ENCODE results near the gene OVCA2.
"Not testable (repeated sequence)": the region's sequence is repeated elsewhere in the genome, so short reads cannot be mapped to it uniquely, and the experiment has no call there.

OVCA2 gene

GRCh38 chr17:2041561-2042389 is at the start of gene OVCA2:
OVCA2 (plus strand) TSS chr17:2042022; CDS start chr17:2042048, 26 bp downstream.
- peak; percentile 89 for DNase-seq

GRCh38 chr17:1992541-1992940 is 49.3 kb upstream of the OVCA2 start:
- DNase-seq = no peak

GRCh38 chr17:1994707-1995106 is 47.1 kb upstream of the OVCA2 start:
- DNase-seq = no peak

DNA sequence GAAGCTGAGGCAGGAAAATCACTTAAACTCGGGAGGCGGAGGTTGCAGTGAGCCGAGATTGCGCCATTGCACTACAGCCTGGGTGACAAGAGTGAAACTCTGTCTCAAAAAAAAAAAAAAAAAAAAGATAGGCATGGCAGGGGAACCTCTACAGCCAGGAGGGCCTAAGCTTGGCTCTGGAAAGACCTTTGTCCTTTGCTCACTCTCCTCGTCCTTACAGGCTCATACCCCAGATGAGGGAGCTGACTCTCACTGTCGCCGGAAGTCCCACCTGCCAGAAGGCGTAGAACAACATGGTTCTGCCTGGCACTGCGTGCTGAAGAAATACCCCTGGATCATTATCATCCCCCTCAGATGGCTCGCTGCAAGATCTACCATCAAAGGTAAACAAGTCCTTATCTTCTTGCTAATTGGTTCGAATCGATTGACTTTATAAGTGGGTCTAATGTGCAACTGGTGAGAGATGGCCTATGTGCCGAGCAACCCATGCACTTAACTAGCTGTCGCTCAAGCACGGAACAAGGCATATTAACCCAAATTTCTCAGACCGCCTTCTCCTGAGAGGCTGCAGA is 46.4 kb upstream of the OVCA2 start:
- DNase-seq = no peak

- DNase-seq = no peak
These were observed 45.7 kb upstream of the OVCA2 start for GRCh38 chr17:1995907-1996799.

DNA sequence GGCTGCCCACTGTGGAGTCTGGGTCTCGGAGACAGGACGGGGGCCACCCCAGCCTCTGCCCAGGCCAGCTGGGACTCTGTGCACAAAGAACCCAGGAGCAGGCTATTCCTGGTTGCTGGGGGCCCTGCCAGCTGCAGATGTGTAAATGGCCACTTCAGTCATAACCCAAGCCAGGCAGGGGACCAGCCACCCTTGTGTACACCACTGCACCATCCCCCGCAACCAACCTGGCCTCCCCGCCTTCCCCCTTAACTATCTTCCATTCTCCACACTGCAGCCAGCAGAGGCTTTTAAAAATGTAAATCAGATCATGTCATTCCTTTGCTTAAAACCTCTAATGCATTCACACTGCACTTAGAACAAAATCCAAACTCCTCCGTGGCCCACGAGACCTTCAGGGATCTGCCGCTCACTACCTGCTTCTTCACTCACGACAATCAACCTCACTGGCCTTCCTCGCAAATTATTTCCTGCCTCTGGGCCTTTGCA is 45.0 kb upstream of the OVCA2 start:
- no peak for DNase-seq

- DNase-seq = no peak
These were observed 44.4 kb upstream of the OVCA2 start for GRCh38 chr17:1997289-1997926.

- no peak for DNase-seq
These were observed 43.7 kb upstream of the OVCA2 start for GRCh38 chr17:1997927-1998742.

- peak; percentile 19 for DNase-seq
These were observed 42.1 kb upstream of the OVCA2 start for GRCh38 chr17:1999557-2000251.

DNA sequence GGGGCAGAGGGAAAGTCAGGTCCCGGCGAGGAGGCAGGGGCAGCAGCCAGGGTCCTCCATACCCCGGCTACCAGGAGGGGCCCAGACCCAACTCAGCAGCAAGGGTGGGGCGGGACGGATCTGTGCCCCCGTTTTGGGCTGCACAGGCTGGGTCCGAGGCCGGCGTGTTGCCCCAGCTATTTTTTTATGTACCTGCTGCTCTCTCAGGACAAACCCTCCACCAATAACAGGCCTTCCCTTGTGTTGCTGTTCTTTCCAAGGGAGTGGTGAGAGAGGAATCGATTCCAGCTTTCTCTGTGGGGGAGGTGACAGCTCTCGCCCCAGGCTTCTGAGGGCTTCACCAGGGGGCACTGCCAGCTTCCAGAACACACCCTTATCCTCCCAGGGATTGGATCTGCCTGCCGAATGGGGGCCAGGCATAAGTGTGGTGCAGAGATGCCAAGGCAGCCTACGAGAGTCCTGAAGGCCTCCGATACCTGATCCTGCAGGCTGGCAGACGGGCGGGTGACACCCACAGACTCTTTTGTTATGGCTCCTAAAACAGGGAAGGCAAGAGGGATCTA is 39.0 kb upstream of the OVCA2 start:
- DNase-seq = no peak

GRCh38 chr17:2003525-2003924 is 38.3 kb upstream of the OVCA2 start:
- DNase-seq = no peak

DNA sequence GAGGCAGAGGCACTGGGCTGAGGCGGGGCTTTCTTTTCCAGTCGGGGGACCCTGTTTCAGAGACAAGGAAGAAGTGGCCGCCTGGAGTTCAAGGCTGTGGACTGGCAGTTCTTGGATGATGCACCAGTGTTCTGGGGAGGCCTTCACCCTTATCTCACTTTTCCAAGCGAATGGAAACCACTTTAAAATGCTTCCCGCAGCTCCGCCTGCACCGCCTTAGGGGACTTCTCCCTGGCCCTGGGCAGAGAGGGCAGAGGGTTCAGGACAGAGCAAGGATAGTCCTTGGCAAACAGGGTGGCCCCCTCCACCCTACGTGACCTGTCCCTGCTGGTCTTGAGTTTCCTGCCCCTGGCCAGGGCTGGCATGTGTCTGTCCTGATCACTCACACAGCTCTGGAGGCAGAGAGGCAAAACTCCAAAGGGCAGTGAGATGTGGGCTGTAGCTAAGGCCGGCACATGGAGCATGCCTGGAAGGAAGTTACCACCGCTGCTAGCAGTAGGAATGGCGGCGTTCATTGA is 37.3 kb upstream of the OVCA2 start:
- DNase-seq = no peak

GRCh38 chr17:2008332-2009126 is 33.3 kb upstream of the OVCA2 start:
- DNase-seq = no peak

DNA sequence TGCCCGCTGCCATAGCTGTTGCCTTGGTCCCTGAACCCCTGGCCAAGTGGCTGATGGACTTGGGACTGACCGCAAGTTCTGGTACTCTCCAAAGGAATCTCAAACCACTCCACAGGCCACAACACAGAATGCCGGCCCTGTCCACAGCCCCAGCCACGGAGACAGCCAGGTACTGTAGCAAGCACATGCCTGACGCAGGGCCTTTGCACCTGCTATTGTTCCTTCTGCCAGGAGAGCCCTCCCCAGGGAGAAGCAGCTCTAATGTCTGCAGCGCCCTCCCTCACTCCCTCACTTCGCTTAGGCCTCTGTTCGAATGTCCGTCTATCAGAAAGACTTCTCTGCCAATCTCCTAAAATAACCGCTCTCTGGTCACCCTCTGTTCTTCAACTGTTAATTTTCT is 32.1 kb upstream of the OVCA2 start:
- DNase-seq = no peak

GRCh38 chr17:2011411-2012371 is 30.1 kb upstream of the OVCA2 start:
- peak; percentile 34 for DNase-seq

GRCh38 chr17:2012499-2012898 is 29.3 kb upstream of the OVCA2 start:
- DNase-seq = no peak

DNA sequence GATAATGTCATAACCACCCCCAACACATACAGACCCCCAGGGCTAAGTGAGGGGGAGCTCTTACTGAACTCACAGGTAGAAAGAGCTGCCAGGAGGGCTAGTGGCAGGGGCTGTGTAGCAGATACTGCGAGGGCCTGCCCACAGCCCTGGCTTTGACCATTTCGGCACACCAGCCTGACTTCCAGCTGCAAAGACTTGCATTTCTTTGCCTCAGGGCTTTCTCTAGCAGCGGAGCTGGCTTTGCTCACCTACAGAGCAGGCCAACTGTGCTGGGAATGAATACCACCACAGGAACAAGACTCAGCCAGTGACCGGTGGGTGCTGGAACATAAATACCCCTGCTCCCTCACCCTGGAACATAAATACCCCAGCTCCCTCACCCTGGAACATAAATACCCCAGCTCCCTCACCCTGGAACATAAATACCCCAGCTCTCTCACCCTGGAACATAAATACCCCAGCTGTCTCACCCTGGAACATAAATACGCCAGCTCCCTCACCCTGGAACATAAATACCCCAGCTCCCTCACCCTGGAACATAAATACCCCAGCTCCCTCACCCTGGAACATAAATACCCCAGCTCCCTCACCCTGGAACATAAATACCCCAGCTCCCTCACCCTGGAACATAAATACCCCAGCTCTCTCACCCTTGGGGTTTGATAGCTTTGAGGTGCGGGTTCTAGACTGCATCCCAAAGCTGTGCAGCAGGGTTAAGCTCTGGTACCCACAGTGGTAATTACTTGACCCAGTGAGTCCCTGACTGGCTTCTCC is 28.4 kb upstream of the OVCA2 start:
- not testable (repeated sequence) for DNase-seq

DNA sequence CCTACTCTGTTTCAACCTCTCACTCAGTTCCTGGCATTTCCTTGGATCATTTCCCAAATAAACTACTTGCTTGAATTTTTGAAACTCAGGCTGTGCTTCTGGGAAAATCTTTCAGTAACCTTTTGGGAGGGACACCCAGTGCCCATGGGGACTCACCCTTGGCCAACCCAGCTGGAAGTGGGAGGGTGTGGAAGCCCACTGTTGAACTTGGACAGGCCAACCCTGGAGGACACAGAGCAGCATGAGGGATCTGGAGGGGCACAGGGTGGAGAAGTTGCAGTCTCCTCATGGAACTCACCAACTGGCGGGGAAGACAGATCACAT is 27.9 kb upstream of the OVCA2 start:
- DNase-seq = no peak
